GM18502 (cell line): ENCODE results near the gene TMEM178A.
A peak's percentile ranks its signal among the peaks of the same experiment; 100 is the strongest.

Experiments
- ATAC-seq: cut with Tn5 transposase; IDR thresholded peaks from one replicate; pipeline ENCODE4 v1.9.1; 2021; ENCODE audit warnings: mild to moderate bottlenecking; ENCODE audit not compliant: unreplicated experiment, poor library complexity

TMEM178A gene

DNA sequence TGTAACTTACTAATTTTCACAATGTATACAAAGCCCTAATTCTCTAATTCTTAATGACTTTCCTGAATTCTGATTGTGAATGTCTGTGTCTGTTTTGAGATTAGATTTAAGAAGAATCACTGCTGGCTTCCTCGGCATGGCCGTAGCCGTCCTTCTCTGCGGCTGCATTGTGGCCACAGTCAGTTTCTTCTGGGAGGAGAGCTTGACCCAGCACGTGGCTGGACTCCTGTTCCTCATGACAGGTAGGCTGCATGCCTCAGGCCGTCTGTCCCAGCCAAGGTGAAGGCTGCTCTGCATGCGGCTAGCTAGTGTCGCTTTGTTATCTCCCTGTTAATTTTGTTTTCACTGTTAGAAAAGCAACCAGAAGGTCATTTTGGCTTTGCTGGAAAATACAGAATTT, 41.2 kb downstream of the TMEM178A start:
- no peak for ATAC-seq

DNA sequence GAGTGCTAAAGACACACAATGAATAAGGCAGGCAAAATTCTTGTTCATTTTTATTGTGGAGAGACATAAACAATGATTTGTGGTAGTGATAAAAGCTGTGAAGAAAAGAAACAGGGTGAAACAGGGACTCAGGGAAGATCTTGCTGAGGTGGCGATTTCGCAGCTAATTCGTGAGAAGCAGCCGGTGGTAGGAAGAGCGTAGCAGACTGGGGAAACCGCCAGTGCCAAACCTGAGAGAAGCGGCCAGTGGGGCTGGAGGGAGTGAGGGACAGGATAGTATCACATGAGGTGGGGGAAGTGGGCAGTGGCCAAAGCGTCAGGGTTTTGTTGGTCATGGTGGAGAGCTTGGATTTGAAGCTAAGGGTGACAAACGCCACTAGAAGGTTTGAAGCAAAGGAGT, 42.3 kb downstream of the TMEM178A start:
- no peak for ATAC-seq

DNA sequence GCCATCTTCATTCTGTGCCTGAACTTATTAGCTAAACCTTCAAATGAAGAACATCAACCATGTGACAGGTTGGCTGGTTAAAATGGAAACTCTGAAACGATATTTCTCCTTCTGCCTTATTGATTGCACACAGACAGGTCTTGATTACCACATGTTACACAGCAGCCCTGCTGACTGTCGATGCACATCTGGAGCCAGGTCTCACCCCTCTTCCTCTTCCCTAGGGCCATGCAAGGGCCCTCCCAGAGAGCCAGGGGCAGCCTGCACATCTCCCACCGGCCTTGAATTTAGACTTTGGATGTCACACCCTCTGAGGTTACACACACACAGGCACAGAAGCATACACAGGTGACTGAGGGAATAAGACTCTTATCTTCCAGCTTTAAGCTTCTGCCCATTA, 45.1 kb downstream of the TMEM178A start:
- no peak for ATAC-seq

DNA sequence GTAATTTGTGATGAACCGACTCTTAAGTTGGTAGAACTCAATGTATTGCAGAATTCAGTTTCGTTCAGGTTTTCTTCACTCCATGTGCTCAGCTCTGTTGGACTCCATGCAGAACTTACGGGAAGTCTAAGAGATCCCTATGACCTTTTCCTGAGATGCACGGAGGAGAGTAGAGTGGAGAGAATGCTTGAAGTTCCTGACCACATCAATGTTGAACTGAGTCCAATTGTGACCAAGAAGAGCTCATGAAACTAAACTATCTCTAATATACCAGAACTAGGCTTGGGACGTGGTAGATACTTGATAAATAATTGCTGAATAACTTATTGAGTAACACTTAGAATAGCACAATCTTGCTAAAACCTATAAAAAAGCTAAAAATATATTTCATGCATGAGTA, 47.2 kb downstream of the TMEM178A start:
- no peak for ATAC-seq

DNA sequence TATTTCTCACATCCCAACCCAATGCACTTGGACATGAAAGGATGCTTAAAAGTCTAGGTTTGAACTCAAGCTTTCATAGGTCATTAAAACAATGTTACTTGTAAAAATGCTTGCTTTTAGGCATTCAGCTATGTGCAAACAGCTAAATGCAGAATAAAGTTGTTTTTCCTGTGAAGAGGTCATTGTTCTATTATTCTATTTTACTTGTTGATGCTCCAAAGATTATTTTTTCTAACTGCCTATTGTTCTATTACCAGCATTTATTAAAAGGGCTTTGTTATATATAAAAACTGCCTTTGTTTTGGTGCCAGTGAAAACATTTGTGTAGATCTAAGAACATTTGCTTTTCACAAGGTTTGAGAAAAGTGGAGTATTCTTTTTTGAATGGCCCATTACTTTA, 49.4 kb downstream of the TMEM178A start:
- ATAC-seq: no peak

DNA sequence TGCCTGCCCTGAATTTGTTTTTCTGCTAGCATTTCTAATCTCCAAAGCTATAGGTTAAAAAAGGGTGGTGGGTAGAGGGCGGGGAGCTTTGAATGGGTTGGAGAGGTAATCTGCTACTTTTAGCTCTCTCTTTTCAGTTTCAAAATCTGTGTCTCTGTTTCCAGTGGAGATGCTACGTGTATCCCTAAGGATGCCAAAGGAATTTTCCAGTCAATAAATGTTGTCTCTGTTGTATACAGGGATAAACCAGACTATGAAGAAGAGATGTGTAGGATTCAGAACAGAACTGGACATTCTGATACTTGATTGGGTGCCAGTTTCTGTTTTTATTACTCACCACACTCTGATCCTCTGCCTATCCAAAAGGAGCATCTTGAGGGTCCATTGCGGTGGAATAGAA, 50.1 kb downstream of the TMEM178A start:
- no peak for ATAC-seq

DNA sequence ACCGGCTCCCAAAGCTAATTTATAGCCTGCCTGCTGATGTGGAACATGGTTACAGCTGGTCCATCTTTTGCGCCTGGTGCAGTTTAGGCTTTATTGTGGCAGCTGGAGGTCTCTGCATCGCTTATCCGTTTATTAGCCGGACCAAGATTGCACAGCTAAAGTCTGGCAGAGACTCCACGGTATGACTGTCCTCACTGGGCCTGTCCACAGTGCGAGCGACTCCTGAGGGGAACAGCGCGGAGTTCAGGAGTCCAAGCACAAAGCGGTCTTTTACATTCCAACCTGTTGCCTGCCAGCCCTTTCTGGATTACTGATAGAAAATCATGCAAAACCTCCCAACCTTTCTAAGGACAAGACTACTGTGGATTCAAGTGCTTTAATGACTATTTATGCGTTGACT, 51.4 kb downstream of the TMEM178A start:
- ATAC-seq: no peak

DNA sequence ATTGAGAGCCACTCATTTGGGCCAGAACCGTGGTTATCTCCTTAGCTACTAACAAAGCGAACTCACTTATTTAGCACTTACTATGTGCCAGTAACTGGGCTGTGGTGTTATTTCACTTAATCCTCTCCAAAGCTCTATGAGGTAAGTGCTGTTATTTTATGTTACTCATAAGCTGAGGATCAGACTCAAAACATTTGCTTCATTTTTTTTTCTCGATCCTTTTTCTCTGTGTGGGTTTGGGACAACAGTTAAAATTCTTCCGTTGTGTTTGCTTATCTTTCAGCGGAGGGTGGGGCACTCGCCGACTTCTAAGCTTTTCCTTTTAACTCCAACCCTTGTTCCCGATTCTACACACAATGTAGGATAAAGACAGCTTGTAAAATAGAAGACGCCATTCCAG, 52.8 kb downstream of the TMEM178A start:
- no peak for ATAC-seq

DNA sequence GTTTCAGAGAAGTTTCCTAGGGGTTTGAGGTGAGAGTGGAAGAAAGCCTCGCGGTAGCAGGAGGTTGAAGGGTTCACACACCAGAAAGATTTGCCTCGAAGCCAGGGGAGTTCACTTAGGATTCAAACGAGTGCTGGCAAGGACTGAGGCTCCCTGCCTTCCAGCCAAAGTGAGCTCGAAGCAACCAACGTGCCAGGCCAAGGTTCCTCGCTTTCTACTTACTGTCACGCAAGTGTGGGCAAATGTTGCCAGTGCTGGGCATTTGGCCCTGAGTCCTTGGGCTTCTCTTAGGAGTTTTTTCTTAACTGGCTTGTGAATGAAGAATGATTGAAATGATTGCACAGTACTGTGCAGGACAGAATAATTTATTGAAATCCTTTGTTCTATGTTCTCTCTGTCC, 53.6 kb downstream of the TMEM178A start:
- no peak for ATAC-seq

DNA sequence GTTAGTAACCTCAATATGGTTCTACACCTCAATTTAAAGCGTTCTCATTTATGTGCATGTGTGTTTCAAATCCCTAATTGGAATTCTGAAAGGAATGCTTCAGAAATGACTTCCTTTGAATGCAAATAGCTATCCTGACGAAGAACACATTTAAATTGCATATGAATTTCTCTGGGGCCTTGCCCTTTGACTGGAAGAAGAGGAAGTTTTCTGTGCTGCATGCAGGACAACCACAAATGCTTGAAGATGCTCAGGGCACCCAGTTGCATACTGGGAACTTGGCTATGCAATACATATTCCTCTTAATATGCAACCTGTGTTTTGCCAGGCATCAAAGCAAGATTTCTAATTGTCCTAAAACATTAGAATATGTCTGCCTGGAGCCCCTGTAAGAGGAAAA, 55.3 kb downstream of the TMEM178A start:
- no peak for ATAC-seq

DNA sequence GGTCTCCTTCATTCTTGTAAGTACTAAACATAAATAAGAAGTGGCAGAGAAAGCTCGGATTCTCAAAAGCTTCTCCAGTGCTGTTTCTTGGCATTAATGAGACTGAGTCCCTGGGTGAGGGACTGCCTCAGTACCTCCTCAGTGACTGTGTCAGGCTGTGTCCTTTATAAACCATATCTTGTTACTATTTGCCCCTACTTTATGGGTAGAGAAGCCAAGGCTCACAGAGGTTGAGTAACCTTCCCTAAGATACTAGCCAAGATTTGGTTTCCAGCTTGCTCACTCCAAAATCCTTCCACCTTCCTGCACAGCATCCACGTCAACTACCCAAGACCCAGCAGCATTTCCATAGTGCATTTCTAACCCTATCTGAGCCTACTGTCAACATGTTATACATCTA, 57.8 kb downstream of the TMEM178A start:
- ATAC-seq: no peak

DNA sequence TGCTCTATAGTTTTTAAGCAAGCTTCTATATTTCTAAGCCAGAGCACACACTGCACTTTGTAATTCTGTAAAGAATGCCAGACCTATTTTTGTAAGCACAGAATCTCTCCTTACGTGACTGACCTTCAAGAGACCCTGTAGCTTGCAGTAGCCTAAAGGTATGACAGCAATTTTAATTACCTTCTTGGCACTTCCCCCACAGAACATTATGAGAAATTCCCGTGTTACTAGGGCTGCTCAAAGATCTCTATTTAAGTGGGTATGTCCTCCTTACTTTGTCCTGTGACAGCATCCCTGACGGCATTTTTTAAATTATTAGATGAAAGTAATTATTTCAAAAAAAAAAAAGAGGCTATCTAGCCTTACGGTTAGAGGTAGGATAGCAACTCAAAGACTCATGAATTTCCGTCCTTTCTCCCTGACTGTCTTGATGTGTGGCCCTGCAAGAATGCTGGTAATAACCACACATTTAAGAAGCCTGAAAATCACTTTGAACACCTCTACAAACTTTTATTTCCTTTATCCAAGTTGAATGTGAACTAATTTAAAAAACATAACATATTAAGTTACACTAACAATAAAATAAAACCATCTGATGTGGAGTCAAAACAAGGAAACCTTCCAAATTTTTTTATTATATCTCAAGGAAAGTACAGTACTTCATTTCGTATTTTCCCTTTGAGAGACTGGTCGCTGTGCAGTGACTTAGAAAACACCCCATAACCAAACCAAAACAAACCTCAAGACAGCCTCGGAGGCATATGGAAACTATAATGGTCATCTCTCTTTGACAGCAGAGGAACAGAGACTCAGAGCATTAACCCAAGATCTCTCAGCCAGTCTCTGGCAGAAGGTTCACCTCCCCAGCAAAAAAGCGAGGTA, 58.5 kb downstream of the TMEM178A start:
- ATAC-seq: no peak

DNA sequence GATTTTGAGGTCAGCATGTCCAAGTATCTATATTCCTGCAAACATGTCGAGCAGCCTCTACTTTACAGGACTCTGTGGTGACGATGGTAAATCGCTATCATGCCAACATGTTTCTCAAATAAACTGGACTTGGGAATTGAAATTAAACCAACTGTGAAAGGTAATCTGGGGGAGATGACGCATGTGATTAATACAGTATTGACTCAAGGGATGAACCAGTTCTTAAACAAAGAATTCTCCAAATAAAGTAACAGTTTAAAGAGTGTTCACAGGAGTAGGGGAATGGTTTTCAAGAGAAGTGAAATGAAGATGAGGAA, 59.1 kb downstream of the TMEM178A start:
- ATAC-seq: no peak

DNA sequence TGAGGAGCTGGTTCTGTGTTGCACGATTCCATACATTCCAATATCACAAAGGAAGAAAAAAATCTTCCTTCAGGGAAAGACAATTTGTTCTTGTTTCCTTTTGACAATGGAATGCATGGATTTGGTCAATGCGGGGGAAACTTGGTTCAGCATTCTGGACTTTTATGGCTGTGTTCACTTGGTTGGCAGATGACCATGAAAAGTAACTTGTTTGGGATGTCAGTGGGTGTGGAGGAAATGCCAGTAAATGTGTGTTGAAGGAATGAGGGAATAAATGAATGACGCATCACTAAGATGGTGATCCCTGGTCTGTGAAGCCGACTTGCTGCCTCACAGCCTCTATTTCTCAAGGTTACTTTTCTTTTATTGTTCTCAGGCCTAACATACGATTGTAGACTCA, 59.7 kb downstream of the TMEM178A start:
- no peak for ATAC-seq

DNA sequence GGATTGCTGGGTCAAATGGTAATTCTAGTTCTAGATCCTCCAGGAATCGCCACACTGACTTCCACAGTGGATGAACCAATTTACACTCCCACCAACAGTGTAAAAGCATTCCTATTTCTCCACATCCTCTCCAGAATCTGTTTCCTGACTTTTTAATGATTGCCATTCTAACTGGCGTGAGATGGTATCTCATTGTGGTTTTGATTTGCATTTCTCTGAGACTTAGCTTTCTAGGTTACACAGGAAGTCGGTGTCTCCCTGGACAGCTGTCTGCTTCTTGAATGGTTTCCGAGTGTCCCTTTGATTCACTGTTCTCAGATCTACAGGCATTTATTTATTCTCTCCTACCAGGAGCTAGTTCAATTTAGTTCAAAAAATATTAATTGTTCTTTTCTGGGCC, 62.4 kb downstream of the TMEM178A start:
- peak; percentile 58 for ATAC-seq

DNA sequence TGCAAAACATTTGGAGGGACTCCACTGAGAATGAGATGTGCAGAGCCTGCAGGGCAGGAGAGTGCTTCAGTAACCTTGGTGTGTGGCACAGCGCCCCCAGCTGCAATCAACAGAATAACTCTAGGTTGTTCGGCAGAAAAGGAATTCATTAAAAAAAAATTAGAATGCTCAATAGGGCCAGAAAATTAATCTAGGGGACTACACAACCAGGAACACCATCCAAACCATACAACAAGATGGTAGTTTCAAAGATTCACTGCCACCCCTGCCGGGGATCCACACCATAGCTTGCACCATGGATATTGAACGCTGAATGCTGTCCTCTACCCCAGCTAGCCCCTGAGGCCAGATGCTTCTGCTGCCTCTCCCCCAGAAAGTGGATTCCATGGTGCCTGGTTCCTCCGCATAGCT, 63.2 kb downstream of the TMEM178A start:
- ATAC-seq: no peak

DNA sequence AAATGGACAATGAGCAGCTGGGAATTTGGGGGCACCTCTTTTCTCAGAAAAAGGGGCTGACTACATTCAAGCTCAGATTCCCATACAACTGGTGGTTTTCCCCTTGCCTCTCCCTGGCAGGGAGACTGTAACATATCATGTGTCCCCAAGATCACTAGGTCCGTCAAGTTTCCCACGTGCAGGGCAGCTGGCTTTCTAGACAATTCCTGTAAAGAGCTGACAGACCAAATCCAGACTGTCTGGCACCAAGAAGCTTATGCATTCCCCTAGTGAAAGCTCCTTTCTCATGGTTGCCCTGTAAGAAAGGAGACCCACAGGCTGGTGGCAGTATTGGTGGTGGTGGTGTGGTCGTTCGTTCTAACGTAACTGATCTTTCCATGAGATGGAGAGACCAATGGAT, 64.6 kb downstream of the TMEM178A start:
- ATAC-seq: no peak

DNA sequence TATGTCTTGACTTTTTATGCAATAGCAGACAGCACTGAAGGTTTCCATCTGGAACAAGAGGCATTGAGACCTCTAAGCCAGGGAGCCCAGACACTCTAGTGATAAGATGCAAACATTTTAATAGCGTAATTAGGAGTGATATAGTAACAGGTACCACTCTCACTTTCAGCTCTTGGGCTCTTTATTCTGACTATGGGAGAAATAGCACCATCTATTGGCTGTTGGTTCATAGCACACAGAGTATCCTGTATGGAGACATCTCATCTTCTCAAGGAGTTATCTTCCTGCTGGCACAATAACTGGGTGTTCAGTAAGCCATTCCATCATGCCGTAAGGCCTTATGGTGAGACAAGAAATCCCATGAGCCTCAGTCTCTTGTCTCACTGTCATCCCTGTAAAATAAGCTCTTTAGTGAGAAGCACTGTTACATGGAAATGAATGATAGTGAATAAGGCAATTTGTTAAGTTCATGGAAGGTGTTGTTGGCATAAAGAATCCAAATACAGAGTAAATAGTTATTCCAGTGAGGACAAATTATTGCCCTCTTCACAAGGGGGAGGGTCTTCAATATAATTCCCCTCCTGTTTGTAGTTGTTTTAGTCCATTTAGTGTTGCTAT, 65.1 kb downstream of the TMEM178A start:
- peak; percentile 48 for ATAC-seq

DNA sequence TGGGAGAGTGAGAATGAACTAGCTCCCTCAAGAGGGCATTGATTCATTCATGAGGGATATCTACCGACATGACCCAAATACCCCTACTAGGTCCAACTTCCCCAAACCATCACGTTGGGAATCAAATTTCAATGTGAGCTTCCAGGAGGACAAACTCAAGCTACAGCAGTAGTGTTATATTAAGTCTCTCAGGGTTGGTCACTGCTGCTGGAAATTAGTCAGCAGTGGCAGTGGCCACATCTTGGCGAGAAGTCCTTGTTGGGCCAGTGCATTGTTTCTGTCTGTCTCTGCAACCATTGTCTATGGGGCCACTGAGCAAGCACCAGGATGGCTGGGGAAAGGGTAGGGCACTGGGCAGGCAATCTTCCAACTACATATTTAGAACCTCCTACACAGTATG, 65.8 kb downstream of the TMEM178A start:
- ATAC-seq: no peak

DNA sequence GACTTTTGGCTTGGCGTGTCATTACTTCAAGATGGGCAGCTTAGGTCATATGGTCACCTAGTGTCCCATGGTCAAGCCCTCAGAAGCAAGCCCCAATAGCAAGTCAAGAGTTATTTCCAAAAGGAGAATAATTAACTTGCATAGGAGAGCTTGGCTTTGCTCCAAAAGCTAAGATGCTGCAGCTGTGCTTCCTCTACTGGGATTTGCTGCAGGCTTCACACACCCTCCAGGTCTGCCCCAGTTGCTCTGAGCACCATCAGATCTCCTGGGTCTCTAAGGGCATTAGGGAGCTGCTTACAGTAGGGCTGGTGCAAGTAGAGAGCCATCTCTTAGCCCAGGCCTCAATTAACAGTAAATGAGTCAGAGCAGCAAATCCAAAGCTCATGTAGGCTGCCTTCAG, 66.8 kb downstream of the TMEM178A start:
- ATAC-seq: no peak

DNA sequence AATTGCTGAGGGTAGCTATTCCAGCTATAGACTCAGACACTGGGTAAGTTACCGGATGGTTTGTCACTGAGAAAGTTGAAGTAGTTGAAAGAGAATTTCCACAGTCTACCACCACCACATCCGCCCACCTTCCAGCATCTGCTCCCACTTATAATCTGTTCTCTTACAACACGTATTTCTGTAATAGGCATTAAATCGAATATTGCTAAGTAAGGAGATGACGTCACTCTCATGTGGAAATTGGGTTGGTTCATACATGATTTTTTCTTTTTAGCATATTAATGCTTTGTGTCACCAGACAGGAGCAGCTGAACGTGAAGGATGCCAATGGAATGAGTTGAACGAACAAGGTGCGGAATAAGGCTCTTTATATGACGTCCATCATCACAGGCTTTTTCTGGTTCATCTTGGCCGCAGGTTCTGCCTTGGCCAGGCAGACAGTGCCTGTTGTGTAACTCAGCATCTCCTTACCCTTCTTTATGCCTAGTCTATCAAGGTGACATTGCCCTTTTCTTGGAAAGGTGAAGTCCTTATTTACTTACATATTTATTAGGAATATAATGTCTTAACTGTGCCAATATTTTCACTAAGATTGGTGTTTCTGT, 67.5 kb downstream of the TMEM178A start:
- no peak for ATAC-seq

DNA sequence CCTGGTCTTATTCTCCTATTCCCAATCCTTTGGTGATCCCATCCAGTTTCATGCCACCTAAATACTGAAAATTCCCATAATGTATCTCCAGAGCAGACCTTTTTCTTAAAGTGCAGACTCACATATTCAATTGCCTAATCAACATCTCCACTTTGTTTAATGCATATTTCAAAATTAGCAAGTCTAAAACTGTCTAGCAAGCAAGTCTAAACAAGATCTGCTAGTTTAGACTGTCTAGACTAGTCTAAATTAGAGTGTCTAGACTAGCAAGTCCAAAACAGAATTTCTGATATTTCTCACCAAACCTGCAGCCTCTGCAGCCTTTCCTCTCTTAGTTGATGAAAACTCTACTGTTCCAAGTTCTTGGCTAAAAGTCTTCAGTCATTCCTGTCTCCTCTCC, 68.7 kb downstream of the TMEM178A start:
- ATAC-seq: no peak
